Measurements from ENCODE around the gene PNMA5. TPM values are rescaled to one million over a fixed set of nuclear protein-coding genes. Genes with fewer than 3 reads are reported as not detected.

The PNMA5 gene
- not detected in 2 replicates for total RNA-seq

GRCh38 chrX:152993933-152994332 lies at the start of gene PNMA5:
PNMA5 (minus strand) TSS chrX:152994116; CDS start chrX:152991598, 2,518 bp downstream.

Other genes starting within 250 kb of the PNMA5 start
- not detected in 2 replicates for gene MAGEA2, start 240.3 kb downstream of the PNMA5 start, total RNA-seq
- gene CSAG3, start 234.9 kb downstream of the PNMA5 start, total RNA-seq, result not detected in 2 replicates
- not detected in 2 replicates for gene MAGEA6, start 224.4 kb downstream of the PNMA5 start, total RNA-seq
- 35.3 and 51.6 TPM in 2 replicates for gene CETN2, start 163.4 kb downstream of the PNMA5 start, total RNA-seq
- 11.6 and 24.2 TPM in 2 replicates for gene NSDHL, start 163.1 kb downstream of the PNMA5 start, total RNA-seq
- 4.2 and 29.5 TPM in 2 replicates for gene ZNF185, start 96.0 kb downstream of the PNMA5 start, total RNA-seq
- under 0.01 and 0.28 TPM in 2 replicates for gene PNMA3, start 62.4 kb upstream of the PNMA5 start, total RNA-seq
- 0.38 and 2.8 TPM in 2 replicates for gene PNMA6A, start 78.3 kb upstream of the PNMA5 start, total RNA-seq
- gene MAGEA1, start 185.2 kb upstream of the PNMA5 start, total RNA-seq, result not detected in 2 replicates

Measured in regular cardiac myocyte (primary cell).